HepG2 (cell line): Measurements from ENCODE around the gene ATG4A. TPM values are rescaled to one million over a fixed set of nuclear protein-coding genes. Genes with fewer than 3 reads are reported as not detected.

Experiments used
- ATAC-seq: fragments of 200-7000 bp; cut with Tn5 transposase; 3 replicates; pipeline ENCODE4 v1.9.1; 2020; ENCODE audit warnings: mild to moderate bottlenecking, moderate library complexity
- BruUV-seq: library from RNA; stranded (reverse); fragments of 400-500 nt; replicated peaks from 2 replicates; lab custom pipeline; 2021; lab: Mats Ljungman, UMichigan
- CTCF ChIA-PET: fragments of 300-600 bp; formaldehyde crosslinking; extraction: SDS; loops from one replicate; lab custom pipeline; 2021; ENCODE audit warnings: low total read pairs, inconsistent platforms, low intra/inter-chr PET ratio; lab: Yijun Ruan, JAX
- POLR2A ChIA-PET: fragments of 350-600 bp; sonication (Branson Sonifier 250); formaldehyde crosslinking; loops from one replicate; lab custom pipeline; 2020; ENCODE audit warnings: antibody characterized with exemption, inconsistent platforms; lab: Yijun Ruan, JAX
- DNase-seq: peaks from one replicate; pipeline ENCODE4 v3.0.0-alpha.2; 2015; ENCODE audit warnings: low spot score
- FAIRE-seq: peaks from 3 replicates; lab custom pipeline; 2011; peaks lifted over from hg19 to GRCh38; lab: Jason Lieb, UNC
- H2AFZ ChIP-seq: one replicate; pipeline ENCODE4 v1.6.1; 2011; ENCODE audit warnings: low read length, inconsistent platforms
- H3K27ac ChIP-seq: fragments of 300-600 bp; 3 replicates; pipeline ENCODE4 v1.8.0; 2011; ENCODE audit warnings: mixed run types, mild to moderate bottlenecking, mixed read lengths, low read length, inconsistent platforms; ENCODE audit not compliant: insufficient read depth; ENCODE audit errors: extremely low read length
- H3K27me3 ChIP-seq, 2 experiments: fragments of 200-600 bp in 1 of 2; 2 replicates in 1 of 2; 3 replicates in 1 of 2; pipeline versions ENCODE4 v1.6.0 to v1.8.0; 2011; ENCODE audit warnings: low read length in 2 of 2, mild to moderate bottlenecking in 2 of 2, moderate library complexity in 2 of 2, inconsistent platforms in 1 of 2; ENCODE audit not compliant: insufficient read depth in 2 of 2, control insufficient read depth in 1 of 2
- H3K36me3 ChIP-seq, 2 experiments: fragments of 200-600 bp in 1 of 2; replicated peaks in 1 of 2; 2 replicates in 1 of 2; 3 replicates in 1 of 2; pipeline versions ENCODE4 v1.5.1 to v1.8.0; 2011; ENCODE audit warnings: low read length in 2 of 2, inconsistent platforms in 1 of 2; ENCODE audit not compliant: insufficient read depth in 2 of 2, control insufficient read depth in 1 of 2
- H3K4me1 ChIP-seq: 2 replicates; pipeline ENCODE4 v1.5.1; 2012; ENCODE audit warnings: low read length, inconsistent platforms; ENCODE audit not compliant: insufficient read depth
- H3K4me2 ChIP-seq: 2 replicates; pipeline ENCODE4 v1.6.0; 2011; ENCODE audit warnings: low read depth, low read length, inconsistent platforms
- H3K4me3 ChIP-seq, 3 experiments: fragments of 200-600 bp in 1 of 3; sonication (generic), shearing (Covaris generic) in 1 of 3; replicated peaks in 1 of 3; 2 replicates each; pipeline ENCODE4 v1.5.1; 2011 to 2016; ENCODE audit warnings: low read length in 3 of 3, inconsistent platforms in 2 of 3, low read depth in 2 of 3, mild to moderate bottlenecking in 2 of 3, control low read depth in 1 of 3, mixed read lengths in 1 of 3; ENCODE audit not compliant: insufficient read depth in 1 of 3
- H3K79me2 ChIP-seq: one replicate; pipeline ENCODE4 v1.6.1; 2011; ENCODE audit warnings: low read length, inconsistent platforms; ENCODE audit not compliant: insufficient read depth
- H3K9ac ChIP-seq: 2 replicates; pipeline ENCODE4 v1.6.0; 2011; ENCODE audit warnings: mild to moderate bottlenecking, low read depth, low read length, inconsistent platforms; ENCODE audit not compliant: insufficient read depth
- H3K9me3 ChIP-seq: 2 replicates; pipeline ENCODE4 v1.5.1; 2012; ENCODE audit warnings: mild to moderate bottlenecking, low read length
- H4K20me1 ChIP-seq: 2 replicates; pipeline ENCODE4 v1.6.0; 2011; ENCODE audit warnings: inconsistent platforms, mild to moderate bottlenecking, low read length, moderate library complexity; ENCODE audit not compliant: insufficient read depth
- CBX5 ChIP-seq: sonication (generic); formaldehyde crosslinking; IDR thresholded peaks from 2 replicates; pipeline ENCODE4 v1.4.0; 2020; ENCODE audit warnings: missing genetic modification reagents, borderline replicate concordance
- ERF ChIP-seq: IDR thresholded peaks from 2 replicates; pipeline ENCODE4 v1.6.1; 2018; ENCODE audit warnings: missing biosample characterization, missing genetic modification reagents
- FOXA1 ChIP-seq, 2 experiments: fragments of 450-650 bp in 1 of 2; sonication (generic) in 1 of 2; formaldehyde crosslinking in 1 of 2; IDR thresholded peaks; 2 replicates each; pipeline versions ENCODE4 v1.4.0 to v1.6.1; 2016 to 2020; ENCODE audit warnings: missing genetic modification reagents in 1 of 2
- HCFC1 ChIP-seq: fragments of 150-350 bp; IDR thresholded peaks from 2 replicates; pipeline ENCODE4 v1.6.1; 2014; ENCODE audit warnings: low read depth, low read length
- JARID2 ChIP-seq: sonication (generic); formaldehyde crosslinking; IDR thresholded peaks from 2 replicates; pipeline ENCODE4 v1.8.1; 2023; ENCODE audit warnings: missing genetic modification reagents, inconsistent platforms; ENCODE audit not compliant: insufficient replicate concordance
- ZNF260 ChIP-seq: sonication (generic); formaldehyde crosslinking; IDR thresholded peaks from 2 replicates; pipeline ENCODE4 v1.4.0; 2020; ENCODE audit warnings: missing genetic modification reagents, low read depth, mild to moderate bottlenecking, borderline replicate concordance
- ZNF263 ChIP-seq: sonication (generic); formaldehyde crosslinking; IDR thresholded peaks from 2 replicates; pipeline ENCODE4 v1.4.0; 2020; ENCODE audit warnings: missing genetic modification reagents
- WGBS: methylation state at CpG from one replicate; pipeline ENCODE4 v1.1.6; 2017; ENCODE audit warnings: low lambda C conversion rate; 5-methylcytosine and 5-hydroxymethylcytosine counted together
- in situ Hi-C: cut with HindIII; loops from 2 replicates; pipeline ENCODE4 v1.10.0; 2017; ENCODE audit warnings: low pct_unique_long_range_greater_than_20kb; ENCODE audit not compliant: extremely low pct_ligation_motif_present
- intact Hi-C: fragments of 100-400 bp; cut with micrococcal nuclease; formaldehyde crosslinking; loops from one replicate; pipeline ENCODE4 v1.10.0; 2022; ENCODE audit not compliant: unreplicated experiment
- polyA plus RNA-seq, 8 experiments: library from polyadenylated mRNA; depleted of rRNA in 3 of 8; stranded (reverse) in 7 of 8; unstranded in 1 of 8; fragments of >200 nt; fragmentation: Illumina TruSeq in 4 of 8; extraction: Trizol in 4 of 8; gene quantifications; 2 replicates each; pipeline versions ENCODE4 v1.2.1 to v1.2.3, GENCODE V29; 2011 to 2016; ENCODE audit warnings: low read depth in 4 of 8, missing spikeins in 1 of 8, mixed read lengths in 1 of 8; ENCODE audit not compliant: insufficient read depth in 1 of 8
- total RNA-seq, 5 experiments: library from RNA; depleted of rRNA; stranded (reverse); fragments of >200 nt; fragmentation: Illumina TruSeq; extraction: Trizol; gene quantifications; 2 replicates each; pipeline ENCODE4 v1.2.3, GENCODE V29; 2016; ENCODE audit warnings: low read depth in 1 of 5
- TF ChIP-seq, protein P1 (sequence below): IDR thresholded peaks from 2 replicates; pipeline ENCODE4 v1.6.1; 2018; ENCODE audit warnings: missing genetic modification reagents, mild to moderate bottlenecking, missing compliant biosample characterization
- TF ChIP-seq, protein P2 (sequence below): sonication (generic); formaldehyde crosslinking; IDR thresholded peaks from 2 replicates; pipeline ENCODE4 v1.4.0; 2020; ENCODE audit warnings: missing genetic modification reagents

ATG4A gene
- total and polyA plus RNA-seq, 2 of the 13 experiments (the other 11 are each of a cell fraction or from before 2014, with no cell fraction given) = 3.3 to 6.3 TPM

- TF ChIP-seq, protein P1, sequence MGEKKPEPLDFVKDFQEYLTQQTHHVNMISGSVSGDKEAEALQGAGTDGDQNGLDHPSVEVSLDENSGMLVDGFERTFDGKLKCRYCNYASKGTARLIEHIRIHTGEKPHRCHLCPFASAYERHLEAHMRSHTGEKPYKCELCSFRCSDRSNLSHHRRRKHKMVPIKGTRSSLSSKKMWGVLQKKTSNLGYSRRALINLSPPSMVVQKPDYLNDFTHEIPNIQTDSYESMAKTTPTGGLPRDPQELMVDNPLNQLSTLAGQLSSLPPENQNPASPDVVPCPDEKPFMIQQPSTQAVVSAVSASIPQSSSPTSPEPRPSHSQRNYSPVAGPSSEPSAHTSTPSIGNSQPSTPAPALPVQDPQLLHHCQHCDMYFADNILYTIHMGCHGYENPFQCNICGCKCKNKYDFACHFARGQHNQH = no peak
- TF ChIP-seq HCFC1 = no peak
- no peak for TF ChIP-seq FOXA1 (IDR thresholded peaks at IDR 0.05)
- TF ChIP-seq FOXA1 (CRISPR knock-in tag; IDR thresholded peaks at IDR 0.05) = no peak
- TF ChIP-seq JARID2 = no peak
- no peak for TF ChIP-seq ZNF260 (CRISPR knock-in tag)
- TF ChIP-seq ERF (CRISPR knock-in tag) = no peak
- TF ChIP-seq, protein P2, sequence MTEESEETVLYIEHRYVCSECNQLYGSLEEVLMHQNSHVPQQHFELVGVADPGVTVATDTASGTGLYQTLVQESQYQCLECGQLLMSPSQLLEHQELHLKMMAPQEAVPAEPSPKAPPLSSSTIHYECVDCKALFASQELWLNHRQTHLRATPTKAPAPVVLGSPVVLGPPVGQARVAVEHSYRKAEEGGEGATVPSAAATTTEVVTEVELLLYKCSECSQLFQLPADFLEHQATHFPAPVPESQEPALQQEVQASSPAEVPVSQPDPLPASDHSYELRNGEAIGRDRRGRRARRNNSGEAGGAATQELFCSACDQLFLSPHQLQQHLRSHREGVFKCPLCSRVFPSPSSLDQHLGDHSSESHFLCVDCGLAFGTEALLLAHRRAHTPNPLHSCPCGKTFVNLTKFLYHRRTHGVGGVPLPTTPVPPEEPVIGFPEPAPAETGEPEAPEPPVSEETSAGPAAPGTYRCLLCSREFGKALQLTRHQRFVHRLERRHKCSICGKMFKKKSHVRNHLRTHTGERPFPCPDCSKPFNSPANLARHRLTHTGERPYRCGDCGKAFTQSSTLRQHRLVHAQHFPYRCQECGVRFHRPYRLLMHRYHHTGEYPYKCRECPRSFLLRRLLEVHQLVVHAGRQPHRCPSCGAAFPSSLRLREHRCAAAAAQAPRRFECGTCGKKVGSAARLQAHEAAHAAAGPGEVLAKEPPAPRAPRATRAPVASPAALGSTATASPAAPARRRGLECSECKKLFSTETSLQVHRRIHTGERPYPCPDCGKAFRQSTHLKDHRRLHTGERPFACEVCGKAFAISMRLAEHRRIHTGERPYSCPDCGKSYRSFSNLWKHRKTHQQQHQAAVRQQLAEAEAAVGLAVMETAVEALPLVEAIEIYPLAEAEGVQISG (CRISPR knock-in tag) = no peak
- no peak for TF ChIP-seq CBX5 (CRISPR knock-in tag)
- no peak for TF ChIP-seq ZNF263 (CRISPR knock-in tag)
- no peaks in the 10 kb centered on the region for H3K27me3 ChIP-seq
- H3K36me3 ChIP-seq = no peaks in the 10 kb centered on the region
- DNase-seq = no peak
- FAIRE-seq = no peak
- no peaks in the 10 kb centered on the region for H3K79me2 ChIP-seq
- no peaks in the 10 kb centered on the region for H4K20me1 ChIP-seq
- BruUV-seq = no TSS peak
- H3K4me1 ChIP-seq = no peaks in the 10 kb centered on the region
- ATAC-seq = no peak
- no peak overlapping the region for H3K4me2 ChIP-seq
- in situ Hi-C loops = no loop called here
- no peak overlapping the region for H3K27ac ChIP-seq
- 100% methylated on average over 2 of the region's 2 CpGs for WGBS
- H3K4me3 ChIP-seq = no peak overlapping the region
- no peaks in the 10 kb centered on the region for H3K9me3 ChIP-seq
- ChIA-PET CTCF (no interaction called here), POLR2A (no interaction called here)
- intact Hi-C loops = no loop called here
- H2AFZ ChIP-seq = no peak overlapping the region
- H3K9ac ChIP-seq = no peak overlapping the region
Measured at GRCh38 chrX:108122748-108123147, 31.2 kb downstream of the ATG4A start.
